HG03175 (cell line): ENCODE results near the gene DLK2.

Source experiments
- ATAC-seq: cut with Tn5 transposase; IDR thresholded peaks from one replicate; pipeline ENCODE4 v1.9.1; 2021; ENCODE audit warnings: mild to moderate bottlenecking, moderate library complexity; ENCODE audit not compliant: unreplicated experiment

Gene DLK2

GRCh38 chr6:43454696-43455530 lies 435 bp downstream of the DLK2 start:
- ATAC-seq: no peak

- ATAC-seq: no peak
Measured at GRCh38 chr6:43454290-43454695, 1.1 kb downstream of the DLK2 start.

DNA sequence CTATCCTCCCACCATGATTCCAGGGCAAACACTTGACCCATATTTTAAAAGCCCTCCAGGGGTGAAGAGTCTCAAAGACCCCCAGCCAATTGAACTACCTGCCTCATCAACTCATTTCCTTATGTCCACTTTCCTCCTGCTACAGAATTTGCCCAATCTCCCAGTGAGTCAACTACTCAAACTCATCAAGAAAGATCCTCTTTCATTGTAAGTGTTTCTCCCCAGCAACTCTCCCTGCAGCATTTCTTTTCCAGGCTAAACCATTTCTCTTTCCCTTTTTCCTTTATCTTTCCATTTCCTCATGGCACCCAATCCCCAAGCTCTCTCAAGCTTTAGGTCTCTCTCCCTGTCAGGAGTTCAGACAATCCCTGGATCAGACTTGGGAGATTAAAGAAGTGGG lies 1.5 kb downstream of the DLK2 start:
- ATAC-seq: no peak

DNA sequence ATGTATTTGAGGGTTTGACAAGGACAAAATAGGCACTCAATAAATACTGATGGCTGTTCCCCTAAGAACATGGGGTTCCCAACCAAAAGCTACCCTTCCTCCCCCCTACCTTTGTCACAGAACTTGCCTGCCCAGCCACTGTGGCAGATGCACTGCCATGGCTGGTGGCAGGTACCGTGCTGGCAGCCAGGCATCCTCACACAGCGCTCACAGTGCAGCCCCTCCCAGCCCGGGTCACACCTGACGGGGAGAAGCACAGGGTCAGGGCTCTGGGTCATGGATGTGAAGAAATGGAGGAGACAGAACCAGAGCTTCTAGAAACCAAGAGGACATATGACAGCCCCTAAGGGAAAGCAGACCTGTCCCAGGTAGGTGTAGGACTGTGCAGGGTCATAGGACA lies 2.5 kb downstream of the DLK2 start:
- ATAC-seq: no peak

DNA sequence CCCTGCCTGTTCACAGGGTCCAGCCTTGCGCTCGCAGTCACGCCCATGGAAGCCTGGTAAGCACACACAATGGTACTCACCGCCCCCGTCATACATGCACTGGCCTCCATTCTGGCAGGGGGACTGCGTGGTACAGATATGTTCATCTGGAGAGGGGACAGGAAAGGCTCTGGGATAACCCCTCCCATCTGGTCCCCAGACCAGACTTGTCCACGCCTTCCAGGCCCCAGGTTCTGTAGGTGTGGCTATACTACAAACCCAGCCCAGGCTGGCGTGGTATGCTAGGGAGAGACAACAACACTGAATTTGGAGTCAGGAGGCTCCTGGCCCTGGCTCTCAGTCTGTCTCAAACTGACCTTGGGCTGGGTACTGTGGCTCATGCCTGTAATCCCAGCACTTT lies 3.4 kb downstream of the DLK2 start:
- no peak for ATAC-seq

- ATAC-seq: no peak
Measured at GRCh38 chr6:43451348-43451747, 4.0 kb downstream of the DLK2 start.

GRCh38 chr6:43450699-43451131 lies 4.6 kb downstream of the DLK2 start:
- ATAC-seq: no peak

GRCh38 chr6:43448916-43449315 lies 6.4 kb downstream of the DLK2 start:
- no peak for ATAC-seq

DNA sequence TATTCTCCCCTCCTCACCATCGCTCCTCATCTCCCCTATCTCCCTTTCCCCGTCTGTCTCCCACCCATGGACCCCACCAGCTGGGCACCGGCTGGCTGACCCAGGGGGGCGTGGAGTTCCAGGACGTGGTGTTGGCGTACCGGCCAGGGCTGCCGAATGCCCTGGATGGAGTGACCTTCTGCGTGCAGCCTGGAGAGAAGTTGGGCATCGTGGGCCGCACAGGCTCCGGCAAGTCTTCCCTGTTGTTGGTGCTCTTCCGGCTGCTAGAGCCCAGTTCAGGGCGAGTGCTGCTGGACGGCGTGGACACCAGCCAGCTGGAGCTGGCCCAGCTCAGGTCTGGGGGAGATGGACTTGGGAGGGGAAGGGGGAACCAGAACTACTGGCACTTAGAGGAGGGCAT lies 7.7 kb downstream of the DLK2 start:
- ATAC-seq: no peak

GRCh38 chr6:43445576-43445975 lies 9.8 kb downstream of the DLK2 start:
- no peak for ATAC-seq

DNA sequence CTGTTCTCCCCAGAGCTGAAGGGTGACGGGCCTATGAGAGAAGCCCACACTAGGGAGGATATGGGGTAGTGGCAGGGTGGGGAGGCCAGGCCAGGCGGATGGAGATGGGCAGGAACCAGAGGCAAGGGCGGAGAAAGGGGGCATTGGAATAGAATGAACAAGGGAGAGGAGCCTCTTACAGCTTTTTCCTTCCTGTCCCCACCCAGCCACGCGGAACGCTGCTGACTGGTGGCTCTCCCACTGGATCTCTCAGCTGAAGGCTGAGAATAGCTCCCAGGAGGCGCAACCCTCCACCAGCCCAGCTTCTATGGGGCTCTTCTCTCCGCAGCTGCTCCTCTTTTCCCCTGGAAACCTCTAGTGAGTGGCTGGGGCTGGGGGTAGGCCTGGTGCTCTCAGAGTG lies 10.8 kb downstream of the DLK2 start:
- ATAC-seq: no peak

DNA sequence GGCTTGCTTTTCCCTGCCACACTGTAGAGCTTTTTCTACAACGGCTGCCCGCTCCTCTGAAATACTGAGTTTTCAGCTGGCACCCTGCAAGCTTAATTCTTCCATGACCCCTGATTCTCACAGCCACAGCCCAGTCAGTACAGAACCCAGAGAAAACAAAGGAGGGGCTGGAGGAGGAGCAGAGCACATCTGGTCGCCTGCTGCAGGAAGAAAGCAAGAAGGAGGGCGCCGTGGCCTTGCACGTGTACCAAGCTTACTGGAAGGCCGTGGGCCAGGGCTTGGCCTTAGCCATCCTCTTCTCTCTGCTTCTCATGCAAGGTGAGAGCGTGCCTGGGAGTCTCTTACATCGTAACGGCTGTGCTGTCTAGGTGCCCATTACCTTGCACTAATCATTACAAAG lies 11.3 kb downstream of the DLK2 start:
- no peak for ATAC-seq

DNA sequence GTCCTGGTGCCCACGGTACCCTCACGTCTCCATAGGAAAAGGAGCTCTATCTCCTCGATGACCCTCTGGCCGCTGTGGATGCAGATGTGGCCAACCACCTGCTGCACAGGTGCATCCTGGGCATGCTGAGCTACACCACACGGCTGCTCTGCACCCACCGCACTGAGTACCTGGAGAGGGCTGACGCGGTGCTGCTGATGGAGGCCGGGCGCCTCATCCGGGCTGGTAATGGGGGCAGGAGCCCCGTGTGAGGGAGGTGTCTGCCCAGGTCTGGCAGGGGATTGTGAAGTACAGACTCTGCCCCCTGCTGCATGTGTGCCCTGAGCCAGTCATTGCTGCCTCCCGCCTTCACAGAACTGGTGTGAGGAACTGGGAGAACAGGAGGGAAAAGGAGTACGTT lies 12.4 kb downstream of the DLK2 start:
- ATAC-seq: no peak

DNA sequence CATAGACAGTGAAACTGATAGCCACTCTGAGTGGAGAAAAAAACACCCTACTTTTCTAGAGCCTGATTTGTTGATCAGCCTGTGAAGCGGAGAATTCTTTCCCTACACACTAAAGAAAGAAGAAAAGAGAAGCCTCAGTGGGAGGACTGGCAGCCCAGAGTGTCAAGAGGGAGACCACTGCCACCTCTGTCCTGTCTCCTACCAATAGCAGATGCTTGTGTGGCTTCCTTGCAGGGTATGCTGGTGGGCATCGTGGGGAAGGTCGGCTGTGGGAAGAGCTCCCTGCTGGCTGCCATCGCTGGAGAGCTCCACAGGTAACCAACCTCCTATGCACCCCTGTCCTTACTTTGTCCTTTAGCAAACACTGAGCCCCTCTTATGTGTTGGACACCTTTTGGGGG lies 17.6 kb downstream of the DLK2 start:
- ATAC-seq: no peak

GRCh38 chr6:43436577-43437282 lies 18.6 kb downstream of the DLK2 start:
- ATAC-seq: no peak

GRCh38 chr6:43435682-43436437 lies 19.5 kb downstream of the DLK2 start:
- ATAC-seq: no peak

- ATAC-seq: no peak
Measured at GRCh38 chr6:43434943-43435342, 20.4 kb downstream of the DLK2 start.

DNA sequence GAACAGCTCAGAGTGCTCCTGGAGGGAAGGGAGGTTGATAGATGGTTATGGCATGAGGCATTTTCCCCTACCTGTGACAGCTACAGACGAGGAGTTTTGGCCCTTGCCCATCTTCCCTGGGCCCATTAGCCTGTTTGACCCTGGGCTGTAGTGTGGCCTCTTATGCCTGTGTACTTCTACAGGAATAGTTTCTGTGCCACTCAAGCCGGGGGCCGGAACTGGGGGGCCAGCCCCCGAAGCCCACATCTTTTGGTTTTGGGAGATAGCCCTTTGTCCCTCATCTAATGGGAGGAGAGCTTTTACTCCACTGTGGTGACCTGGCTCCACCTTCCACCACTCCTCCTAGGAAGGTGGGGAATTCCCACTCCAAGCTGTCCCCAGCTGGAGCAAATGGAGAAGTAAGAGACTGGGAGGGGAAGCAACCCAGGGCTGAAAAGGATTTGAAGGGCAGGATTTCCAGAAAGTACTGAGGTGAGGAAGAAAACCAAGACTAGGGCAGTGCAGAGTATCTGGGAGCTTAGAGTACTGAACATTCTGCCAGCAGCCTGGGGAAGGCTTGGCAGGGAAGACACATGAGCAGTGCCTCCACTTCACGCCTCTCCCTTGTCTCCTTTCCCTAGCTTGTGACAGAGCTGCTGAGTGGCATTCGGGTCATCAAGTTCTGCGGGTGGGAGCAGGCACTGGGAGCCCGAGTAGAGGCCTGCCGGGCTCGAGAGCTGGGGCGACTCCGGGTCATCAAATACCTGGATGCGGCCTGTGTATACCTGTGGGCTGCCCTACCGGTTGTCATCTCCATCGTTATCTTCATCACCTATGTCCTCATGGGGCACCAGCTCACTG lies 21.1 kb downstream of the DLK2 start:
- no peak for ATAC-seq

DNA sequence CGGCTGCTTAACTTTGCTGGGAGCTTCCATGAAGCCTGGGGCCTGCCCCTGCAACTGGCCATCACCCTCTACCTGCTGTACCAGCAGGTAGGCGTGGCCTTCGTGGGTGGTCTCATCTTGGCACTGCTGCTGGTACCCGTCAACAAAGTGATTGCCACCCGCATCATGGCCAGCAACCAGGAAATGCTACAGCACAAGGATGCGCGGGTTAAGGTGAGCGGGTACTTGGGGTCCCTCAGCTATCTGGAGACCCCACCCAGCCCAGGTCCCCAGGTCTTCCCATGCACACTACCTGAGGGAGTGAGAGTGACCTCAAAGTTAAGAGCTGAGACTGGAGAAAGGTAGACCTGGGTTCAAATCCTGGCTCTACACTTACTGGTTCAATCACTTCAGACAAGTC lies 22.2 kb downstream of the DLK2 start:
- ATAC-seq: no peak

- ATAC-seq: no peak
Measured at GRCh38 chr6:43432009-43432945, 23.1 kb downstream of the DLK2 start.
